Activated B cell treated with CpG ODN at 0.5 μM for 24 hours (primary cell): ENCODE measurements around the gene CHD1L. TPM values are rescaled to one million over a fixed set of nuclear protein-coding genes. Genes with fewer than 3 reads are reported as not detected.
"Not testable (repeated sequence)": the region's sequence is repeated elsewhere in the genome, so short reads cannot be mapped to it uniquely, and the experiment has no call there.

Experiments used
- ATAC-seq: fragments of 200-7000 bp; cut with Tn5 transposase; one replicate; pipeline ENCODE4 v1.10.0; 2021; ENCODE audit warnings: low read depth, mild to moderate bottlenecking, moderate library complexity
- CTCF ChIA-PET: fragments of 350-600 bp; sonication (Branson Sonifier 250); formaldehyde crosslinking; loops from one replicate; lab custom pipeline; 2021; ENCODE audit warnings: antibody characterized with exemption; lab: Charles Lee
- POLR2A ChIA-PET: fragments of 350-600 bp; sonication (Branson Sonifier 250); formaldehyde crosslinking; loops from one replicate; lab custom pipeline; 2021; ENCODE audit warnings: antibody characterized with exemption; lab: Charles Lee
- DNase-seq: peaks from one replicate; pipeline ENCODE4 v3.0.0; 2022
- H3K27ac Mint-ChIP-seq: one replicate; pipeline ENCODE4 v1.8.0; 2020; ENCODE audit warnings: mixed read lengths
- H3K27me3 Mint-ChIP-seq: one replicate; pipeline ENCODE4 v1.8.0; 2021; ENCODE audit warnings: mixed read lengths
- H3K36me3 Mint-ChIP-seq: one replicate; pipeline ENCODE4 v1.8.0; 2021; ENCODE audit warnings: low read depth, mixed read lengths
- H3K4me1 Mint-ChIP-seq: one replicate; pipeline ENCODE4 v1.8.0; 2021; ENCODE audit warnings: mixed read lengths
- H3K4me3 Mint-ChIP-seq: one replicate; pipeline ENCODE4 v1.8.0; 2020; ENCODE audit warnings: mild to moderate bottlenecking, mixed read lengths
- H3K9me3 Mint-ChIP-seq: one replicate; pipeline ENCODE4 v1.8.0; 2020; ENCODE audit warnings: mixed read lengths
- CTCF ChIP-seq: fragments of 200-600 bp; IDR thresholded peaks from one replicate; pipeline ENCODE4 v1.8.0; 2022; ENCODE audit warnings: antibody characterized with exemption, mild to moderate bottlenecking
- intact Hi-C: fragments of 100-400 bp; cut with micrococcal nuclease; formaldehyde crosslinking; loops from one replicate; pipeline ENCODE4 v1.15.1; 2024
- total RNA-seq: library from RNA; stranded (reverse); gene quantifications from 2 replicates; pipeline ENCODE4 v1.2.3, GENCODE V29; 2022

CHD1L gene
- total RNA-seq, 1 donor from 2014 or later = 55.7 TPM

GRCh38 chr1:147216124-147216523, 26.4 kb upstream of the CHD1L start:
- DNase-seq = no peak
- no peak overlapping the region for H3K4me3 Mint-ChIP-seq
- H3K27ac Mint-ChIP-seq = no peak overlapping the region
- H3K27me3 Mint-ChIP-seq = no peaks in the 10 kb centered on the region
- peaks cover 6% of the 10 kb centered on the region for H3K36me3 Mint-ChIP-seq
- ATAC-seq = no peak
- H3K9me3 Mint-ChIP-seq = no peaks in the 10 kb centered on the region
- ChIA-PET CTCF (no interaction called here), POLR2A (no interaction called here)
- H3K4me1 Mint-ChIP-seq = peaks cover 26% of the 10 kb centered on the region
- no peak for TF ChIP-seq CTCF
- intact Hi-C loops = no loop called here

GRCh38 chr1:147217141-147217540, 25.3 kb upstream of the CHD1L start:
- CTCF ChIA-PET = no interaction called here
- Mint-ChIP-seq H3K4me1 (peaks cover 26% of the 10 kb centered on the region), H3K27ac (no peak overlapping the region), H3K4me3 (no peak overlapping the region), H3K9me3 (no peaks in the 10 kb centered on the region), H3K36me3 (peaks cover 3% of the 10 kb centered on the region), H3K27me3 (no peaks in the 10 kb centered on the region)
- POLR2A ChIA-PET = no interaction called here
- intact Hi-C loops = no loop called here
- ATAC-seq = no peak
- no peak for DNase-seq
- TF ChIP-seq CTCF = no peak

GRCh38 chr1:147218606-147219005, 23.9 kb upstream of the CHD1L start:
- intact Hi-C loops = no loop called here

GRCh38 chr1:147223740-147224615, 18.5 kb upstream of the CHD1L start:
- ATAC-seq (no peak), DNase-seq (no peak)
- peak overlapping the region; percentile 8 for H3K4me3 Mint-ChIP-seq
- ChIA-PET CTCF (interaction anchor here (1.2 kb wide), 1 partner anchor 18 kb away, joined by 4 read pairs; the partner anchor contains the start of gene CHD1L), POLR2A (interaction anchor here (1.4 kb wide), 1 partner anchor 9 kb away, joined by 4 read pairs; no protein-coding TSS in a partner anchor)
- H3K36me3 Mint-ChIP-seq = no peaks in the 10 kb centered on the region
- H3K4me1 Mint-ChIP-seq = peaks cover 18% of the 10 kb centered on the region
- intact Hi-C loops = no loop called here
- no peaks in the 10 kb centered on the region for H3K9me3 Mint-ChIP-seq
- TF ChIP-seq CTCF = no peak
- H3K27ac Mint-ChIP-seq = peak overlapping the region; percentile 20
- no peaks in the 10 kb centered on the region for H3K27me3 Mint-ChIP-seq

More at GRCh38 chr1:147218606-147219005, 23.9 kb upstream of the CHD1L start:
- H3K27me3 Mint-ChIP-seq = no peaks in the 10 kb centered on the region
- no peaks in the 10 kb centered on the region for H3K9me3 Mint-ChIP-seq
- H3K4me1 Mint-ChIP-seq = peaks cover 22% of the 10 kb centered on the region
- no peak overlapping the region for H3K4me3 Mint-ChIP-seq
- POLR2A ChIA-PET = no interaction called here
- no peak overlapping the region for H3K27ac Mint-ChIP-seq
- CTCF ChIA-PET = no interaction called here
- TF ChIP-seq CTCF = no peak
- H3K36me3 Mint-ChIP-seq = no peaks in the 10 kb centered on the region
- DNase-seq (no peak), ATAC-seq (no peak)

- peak within 1 kb of the TSS; percentile 88 for H3K4me3 Mint-ChIP-seq
- no peak for TF ChIP-seq CTCF
- no peaks in the 10 kb centered on the region for H3K36me3 Mint-ChIP-seq
- H3K27ac Mint-ChIP-seq = peak within 1 kb of the TSS; percentile 85
- POLR2A ChIA-PET = interaction anchor here (0.7 to 2.2 kb wide), 5 partner anchors 11 to 141 kb away, joined by 3 to 14 read pairs (median 4); partner anchors contain the start of genes CHD1L and PRKAB2
- intact Hi-C loops = loop anchor here (1.0 to 5.0 kb wide), 2 partner anchors 18 to 48 kb away; no protein-coding TSS in a partner anchor
- H3K27me3 Mint-ChIP-seq = no peaks in the 10 kb centered on the region
- CTCF ChIA-PET = interaction anchor here (0.9 to 1.8 kb wide), 3 partner anchors 17 to 53 kb away, joined by 3 to 9 read pairs (median 3); partner anchors contain the start of genes CHD1L and PRKAB2
- peaks cover 18% of the 10 kb centered on the region for H3K4me1 Mint-ChIP-seq
- ATAC-seq = peak; percentile 89
- H3K9me3 Mint-ChIP-seq = no peaks in the 10 kb centered on the region
- DNase-seq = peak; percentile 43
Observed at GRCh38 chr1:147225193-147225730, 17.2 kb upstream of the CHD1L start, which contains the start of gene FMO5. Gene FMO5 (minus strand): TSS chr1:147225339. CDS start chr1:147225029, 310 bp downstream.

GRCh38 chr1:147231032-147231431, 11.5 kb upstream of the CHD1L start:
- H3K9me3 Mint-ChIP-seq, CTCF ChIA-PET, intact Hi-C loops, ATAC-seq, DNase-seq, H3K36me3 Mint-ChIP-seq, H3K4me3 Mint-ChIP-seq, H3K27me3 Mint-ChIP-seq, H3K27ac Mint-ChIP-seq, H3K4me1 Mint-ChIP-seq, POLR2A ChIA-PET: not testable (repeated sequence)

- ATAC-seq, H3K27ac Mint-ChIP-seq, intact Hi-C loops, H3K27me3 Mint-ChIP-seq, H3K36me3 Mint-ChIP-seq, POLR2A ChIA-PET, CTCF ChIA-PET, DNase-seq, H3K9me3 Mint-ChIP-seq, H3K4me1 Mint-ChIP-seq, H3K4me3 Mint-ChIP-seq: not testable (repeated sequence)
Observed at GRCh38 chr1:147233903-147234302, 8.6 kb upstream of the CHD1L start.
